ENCODE data around the gene STK11IP. TPM values are rescaled to one million over a fixed set of nuclear protein-coding genes. Genes with fewer than 3 reads are reported as not detected.
A peak's percentile ranks its signal among the peaks of the same experiment; 100 is the strongest.

The STK11IP gene
- total and polyA plus RNA-seq, 2 of the 13 experiments (the other 11 are each of a cell fraction or from before 2014, with no cell fraction given): 12.8 to 24.0 TPM

DNA sequence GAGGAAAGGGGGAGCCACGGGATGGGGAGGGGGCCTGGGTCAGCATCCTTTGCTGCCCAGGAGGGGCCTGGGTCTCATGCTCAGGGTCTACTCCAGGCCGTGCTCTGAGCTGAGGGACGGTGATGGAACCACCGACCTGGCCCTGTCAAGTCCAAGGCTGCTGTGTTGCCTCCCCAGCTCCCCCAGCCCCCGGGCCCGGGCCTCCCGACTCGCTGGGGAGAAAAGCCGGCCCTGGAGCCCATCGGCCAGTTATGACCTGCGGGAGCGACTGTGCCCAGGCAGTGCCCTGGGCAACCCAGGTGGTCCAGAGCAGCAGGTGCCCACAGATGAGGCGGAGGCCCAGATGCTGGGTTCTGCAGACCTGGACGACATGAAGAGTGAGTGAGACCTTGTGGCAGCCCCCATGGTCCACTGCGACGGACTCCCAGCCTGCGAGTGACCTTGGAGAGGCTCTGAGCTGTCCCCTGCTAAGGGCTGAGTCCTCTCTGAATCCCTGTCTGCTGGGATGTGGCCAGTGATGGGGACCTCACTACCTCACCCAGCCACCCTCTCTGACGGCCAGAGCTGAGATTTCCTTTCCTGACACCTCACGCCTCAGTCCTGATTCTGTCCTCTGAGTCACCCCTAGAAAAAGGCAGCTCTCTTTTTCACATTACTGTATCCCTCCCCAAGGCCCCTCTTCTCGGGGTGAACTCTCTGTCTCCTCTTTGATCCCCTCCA, 32.5 kb downstream of the STK11IP start:
- H3K4me2 ChIP-seq (ENCODE audit: low read depth, low read length): peak overlapping the region; percentile 9; the same call in 1 of the 2 replicates
- no peak for FAIRE-seq
- intact Hi-C loops (cut with micrococcal nuclease; ENCODE audit: unreplicated experiment): loop anchor here (2.0 to 5.0 kb wide), 2 partner anchors 29 to 53 kb away; no protein-coding TSS in a partner anchor
- no peaks in the 10 kb centered on the region for H4K20me1 ChIP-seq (ENCODE audit: insufficient read depth, low read length)
- WGBS (ENCODE audit: low lambda C conversion rate): 11% methylated on average over 13 of the region's 20 CpGs
- BruUV-seq (replicated peaks): no TSS peak
- no peaks in the 10 kb centered on the region for H3K79me2 ChIP-seq (ENCODE audit: insufficient read depth, low read length)
- peak; percentile 12 for ATAC-seq
- H3K4me3 ChIP-seq (replicated peaks in 1 of 3; ENCODE audit: insufficient read depth in 1 of 3, low read depth in 2 of 3, low read length in 3 of 3): no peak overlapping the region; a peak in 1 of 6 replicates
- no peak overlapping the region for H2AFZ ChIP-seq (ENCODE audit: low read length)
- H3K36me3 ChIP-seq (replicated peaks in 1 of 2; ENCODE audit: control insufficient read depth in 1 of 2, insufficient read depth in 2 of 2, low read length in 2 of 2): no peaks in the 10 kb centered on the region
- no peaks in the 10 kb centered on the region for H3K9me3 ChIP-seq (ENCODE audit: low read length)
- DNase-seq (ENCODE audit: low spot score): no peak
- CTCF ChIA-PET (ENCODE audit: low intra/inter-chr PET ratio, low total read pairs): no interaction called here
- no peak overlapping the region for H3K27ac ChIP-seq (ENCODE audit: extremely low read length, insufficient read depth, low read length)
- peaks cover 31 to 91% of the 10 kb centered on the region in 2 experiments; a peak in 4 of 5 replicates for H3K27me3 ChIP-seq (ENCODE audit: control insufficient read depth in 1 of 2, insufficient read depth in 2 of 2, low read length in 2 of 2)
- peaks cover 44% of the 10 kb centered on the region for H3K4me1 ChIP-seq (ENCODE audit: insufficient read depth, low read length)
- POLR2A ChIA-PET: no interaction called here
- in situ Hi-C loops (cut with HindIII; ENCODE audit: extremely low pct_ligation_motif_present, low pct_unique_long_range_greater_than_20kb): no loop called here
- no peak overlapping the region for H3K9ac ChIP-seq (ENCODE audit: insufficient read depth, low read depth, low read length)
- TF ChIP-seq ZFAT (CRISPR knock-in tag; conservative IDR thresholded peaks at IDR 0.05) (no peak), FOXP4 (CRISPR knock-in tag; IDR thresholded peaks at IDR 0.05) (no peak), NR2F1 (CRISPR knock-in tag; IDR thresholded peaks at IDR 0.05) (no peak), ZNF44 (CRISPR knock-in tag; IDR thresholded peaks at IDR 0.05) (no peak), SIX1 (CRISPR knock-in tag; IDR thresholded peaks at IDR 0.05; ENCODE audit: borderline replicate concordance) (no peak), ATF7 (IDR thresholded peaks at IDR 0.05) (no peak), ATF7 (CRISPR knock-in tag; IDR thresholded peaks at IDR 0.05) (no peak), ZSCAN5A (CRISPR knock-in tag; IDR thresholded peaks at IDR 0.05; ENCODE audit: borderline replicate concordance) (no peak), ZNF451 (CRISPR knock-in tag; IDR thresholded peaks at IDR 0.05) (no peak), ZBTB1 (CRISPR knock-in tag; IDR thresholded peaks at IDR 0.05; ENCODE audit: borderline replicate concordance) (no peak), HNRNPL (IDR thresholded peaks at IDR 0.05; ENCODE audit: low read depth, low read length) (0 out of 2 replicates have a peak, but pooled peaks have one; percentile 56)
- TF ChIP-seq, protein P1, sequence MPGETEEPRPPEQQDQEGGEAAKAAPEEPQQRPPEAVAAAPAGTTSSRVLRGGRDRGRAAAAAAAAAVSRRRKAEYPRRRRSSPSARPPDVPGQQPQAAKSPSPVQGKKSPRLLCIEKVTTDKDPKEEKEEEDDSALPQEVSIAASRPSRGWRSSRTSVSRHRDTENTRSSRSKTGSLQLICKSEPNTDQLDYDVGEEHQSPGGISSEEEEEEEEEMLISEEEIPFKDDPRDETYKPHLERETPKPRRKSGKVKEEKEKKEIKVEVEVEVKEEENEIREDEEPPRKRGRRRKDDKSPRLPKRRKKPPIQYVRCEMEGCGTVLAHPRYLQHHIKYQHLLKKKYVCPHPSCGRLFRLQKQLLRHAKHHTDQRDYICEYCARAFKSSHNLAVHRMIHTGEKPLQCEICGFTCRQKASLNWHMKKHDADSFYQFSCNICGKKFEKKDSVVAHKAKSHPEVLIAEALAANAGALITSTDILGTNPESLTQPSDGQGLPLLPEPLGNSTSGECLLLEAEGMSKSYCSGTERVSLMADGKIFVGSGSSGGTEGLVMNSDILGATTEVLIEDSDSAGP (CRISPR knock-in tag; IDR thresholded peaks at IDR 0.05; ENCODE audit: borderline replicate concordance): no peak
- TF ChIP-seq, protein P2, sequence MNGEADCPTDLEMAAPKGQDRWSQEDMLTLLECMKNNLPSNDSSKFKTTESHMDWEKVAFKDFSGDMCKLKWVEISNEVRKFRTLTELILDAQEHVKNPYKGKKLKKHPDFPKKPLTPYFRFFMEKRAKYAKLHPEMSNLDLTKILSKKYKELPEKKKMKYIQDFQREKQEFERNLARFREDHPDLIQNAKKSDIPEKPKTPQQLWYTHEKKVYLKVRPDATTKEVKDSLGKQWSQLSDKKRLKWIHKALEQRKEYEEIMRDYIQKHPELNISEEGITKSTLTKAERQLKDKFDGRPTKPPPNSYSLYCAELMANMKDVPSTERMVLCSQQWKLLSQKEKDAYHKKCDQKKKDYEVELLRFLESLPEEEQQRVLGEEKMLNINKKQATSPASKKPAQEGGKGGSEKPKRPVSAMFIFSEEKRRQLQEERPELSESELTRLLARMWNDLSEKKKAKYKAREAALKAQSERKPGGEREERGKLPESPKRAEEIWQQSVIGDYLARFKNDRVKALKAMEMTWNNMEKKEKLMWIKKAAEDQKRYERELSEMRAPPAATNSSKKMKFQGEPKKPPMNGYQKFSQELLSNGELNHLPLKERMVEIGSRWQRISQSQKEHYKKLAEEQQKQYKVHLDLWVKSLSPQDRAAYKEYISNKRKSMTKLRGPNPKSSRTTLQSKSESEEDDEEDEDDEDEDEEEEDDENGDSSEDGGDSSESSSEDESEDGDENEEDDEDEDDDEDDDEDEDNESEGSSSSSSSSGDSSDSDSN (CRISPR knock-in tag; IDR thresholded peaks at IDR 0.05): 0 out of 2 replicates have a peak, but pooled peaks have one; percentile 11
- TF ChIP-seq, protein P3, sequence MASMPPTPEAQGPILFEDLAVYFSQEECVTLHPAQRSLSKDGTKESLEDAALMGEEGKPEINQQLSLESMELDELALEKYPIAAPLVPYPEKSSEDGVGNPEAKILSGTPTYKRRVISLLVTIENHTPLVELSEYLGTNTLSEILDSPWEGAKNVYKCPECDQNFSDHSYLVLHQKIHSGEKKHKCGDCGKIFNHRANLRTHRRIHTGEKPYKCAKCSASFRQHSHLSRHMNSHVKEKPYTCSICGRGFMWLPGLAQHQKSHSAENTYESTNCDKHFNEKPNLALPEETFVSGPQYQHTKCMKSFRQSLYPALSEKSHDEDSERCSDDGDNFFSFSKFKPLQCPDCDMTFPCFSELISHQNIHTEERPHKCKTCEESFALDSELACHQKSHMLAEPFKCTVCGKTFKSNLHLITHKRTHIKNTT (CRISPR knock-in tag; IDR thresholded peaks at IDR 0.05): no peak

All from HepG2 (cell line).